ENCODE results near the gene CLASP2. TPM values are rescaled to one million over a fixed set of nuclear protein-coding genes. Genes with fewer than 3 reads are reported as not detected.
"Not testable (repeated sequence)": the region's sequence is repeated elsewhere in the genome, so short reads cannot be mapped to it uniquely, and the experiment has no call there.

Gene CLASP2
- total RNA-seq, 1 donor from 2014 or later, result 85.8 TPM

DNA sequence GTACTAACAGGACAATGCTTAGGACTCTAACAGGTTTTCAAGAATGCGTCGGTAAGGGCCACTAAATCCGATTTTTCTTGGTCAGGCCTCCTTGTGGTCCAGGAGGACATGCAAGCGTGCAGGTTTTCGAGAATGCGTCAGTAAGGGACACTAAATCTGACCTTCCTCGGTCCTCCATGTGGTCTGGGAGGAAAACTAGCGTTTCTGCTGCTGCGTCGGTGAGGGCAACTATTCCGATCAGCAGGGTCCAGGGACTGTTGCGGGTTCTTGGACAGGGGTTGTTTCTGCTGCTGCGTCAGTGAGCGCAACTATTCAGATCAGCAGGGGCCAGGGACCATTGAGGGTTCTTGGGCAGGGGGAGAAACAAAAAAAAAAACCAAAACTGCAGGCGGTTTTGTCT is 270.1 kb downstream of the CLASP2 start:
- H3K27me3 Mint-ChIP-seq, result no peaks in the 10 kb centered on the region
- ATAC-seq (ENCODE audit: low read depth) (no peak), DNase-seq (no peak)
- no peak overlapping the region for H3K27ac Mint-ChIP-seq
- intact Hi-C loops (cut with micrococcal nuclease), result loop anchor here (10.0 kb wide), 1 partner anchor 1343 kb away; the partner anchor contains the start of gene GPD1L
- no peaks in the 10 kb centered on the region for H3K36me3 Mint-ChIP-seq (ENCODE audit: low read depth)
- peaks cover 10% of the 10 kb centered on the region for H3K4me1 Mint-ChIP-seq
- H3K9me3 Mint-ChIP-seq, result no peaks in the 10 kb centered on the region
- no peak overlapping the region for H3K4me3 Mint-ChIP-seq
- CTCF ChIA-PET, result no interaction called here
- TF ChIP-seq, protein P1, sequence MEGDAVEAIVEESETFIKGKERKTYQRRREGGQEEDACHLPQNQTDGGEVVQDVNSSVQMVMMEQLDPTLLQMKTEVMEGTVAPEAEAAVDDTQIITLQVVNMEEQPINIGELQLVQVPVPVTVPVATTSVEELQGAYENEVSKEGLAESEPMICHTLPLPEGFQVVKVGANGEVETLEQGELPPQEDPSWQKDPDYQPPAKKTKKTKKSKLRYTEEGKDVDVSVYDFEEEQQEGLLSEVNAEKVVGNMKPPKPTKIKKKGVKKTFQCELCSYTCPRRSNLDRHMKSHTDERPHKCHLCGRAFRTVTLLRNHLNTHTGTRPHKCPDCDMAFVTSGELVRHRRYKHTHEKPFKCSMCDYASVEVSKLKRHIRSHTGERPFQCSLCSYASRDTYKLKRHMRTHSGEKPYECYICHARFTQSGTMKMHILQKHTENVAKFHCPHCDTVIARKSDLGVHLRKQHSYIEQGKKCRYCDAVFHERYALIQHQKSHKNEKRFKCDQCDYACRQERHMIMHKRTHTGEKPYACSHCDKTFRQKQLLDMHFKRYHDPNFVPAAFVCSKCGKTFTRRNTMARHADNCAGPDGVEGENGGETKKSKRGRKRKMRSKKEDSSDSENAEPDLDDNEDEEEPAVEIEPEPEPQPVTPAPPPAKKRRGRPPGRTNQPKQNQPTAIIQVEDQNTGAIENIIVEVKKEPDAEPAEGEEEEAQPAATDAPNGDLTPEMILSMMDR (IDR thresholded peaks at IDR 0.05), result no peak
- POLR2A ChIA-PET, result no interaction called here

DNA sequence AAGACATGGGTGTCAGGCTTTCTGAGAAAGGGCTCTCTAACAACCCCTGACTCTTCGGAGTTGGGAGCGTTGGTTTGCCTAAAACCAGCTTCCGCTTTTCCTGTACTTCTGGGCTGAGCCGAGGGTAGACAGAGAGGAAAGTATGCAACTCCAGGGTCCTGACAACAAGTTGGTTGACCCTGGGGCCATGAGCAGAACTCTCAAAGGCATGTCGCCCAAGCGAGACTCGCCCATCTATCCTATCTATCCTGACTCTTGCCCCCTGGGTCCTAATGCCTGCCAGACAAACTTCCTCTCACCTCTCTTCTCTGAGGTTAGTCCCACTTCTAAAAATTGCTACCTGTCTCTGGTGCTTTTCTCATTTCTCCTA is 270.8 kb downstream of the CLASP2 start:
- H3K36me3 Mint-ChIP-seq (ENCODE audit: low read depth); POLR2A ChIA-PET; ATAC-seq (ENCODE audit: low read depth); H3K27ac Mint-ChIP-seq; H3K9me3 Mint-ChIP-seq; DNase-seq; H3K27me3 Mint-ChIP-seq; CTCF ChIA-PET; H3K4me1 Mint-ChIP-seq: not testable (repeated sequence)
- H3K4me3 Mint-ChIP-seq, result peak overlapping the region; percentile 77
- intact Hi-C loops (cut with micrococcal nuclease), result loop anchor here (10.0 kb wide), 1 partner anchor 1342 kb away; the partner anchor contains the start of gene GPD1L

Other genes starting within 250 kb of the CLASP2 start
- 216 and 237 TPM in 2 replicates for gene PDCD6IP, start 80.4 kb upstream of the CLASP2 start, total RNA-seq

All from activated B cell treated with CpG ODN at 0.5 μM for 24 hours (primary cell).